ENCODE data around the gene TRPM4. TPM values are rescaled to one million over a fixed set of nuclear protein-coding genes. Genes with fewer than 3 reads are reported as not detected.

The TRPM4 gene
- total RNA-seq, 1 experiment from 2014 or later, result 8.3 TPM

- no peak for DNase-seq (ENCODE audit: low read depth)
These were observed 74.2 kb downstream of the TRPM4 start for GRCh38 chr19:49231804-49232203.

- DNase-seq (ENCODE audit: low read depth), result no peak
These were observed 75.6 kb downstream of the TRPM4 start for GRCh38 chr19:49233163-49233562.

- no peak for DNase-seq (ENCODE audit: low read depth)
These were observed 84.2 kb downstream of the TRPM4 start for GRCh38 chr19:49241769-49242168.

GRCh38 chr19:49243129-49243528, 85.5 kb downstream of the TRPM4 start:
- no peak for DNase-seq (ENCODE audit: low read depth)

GRCh38 chr19:49243726-49244125, 86.1 kb downstream of the TRPM4 start:
- DNase-seq (ENCODE audit: low read depth), result no peak

GRCh38 chr19:49244256-49244655, 86.7 kb downstream of the TRPM4 start:
- no peak for DNase-seq (ENCODE audit: low read depth)

- no peak for DNase-seq (ENCODE audit: low read depth)
These were observed 90.1 kb downstream of the TRPM4 start for GRCh38 chr19:49247676-49248075.

GRCh38 chr19:49249933-49250332, 92.3 kb downstream of the TRPM4 start:
- DNase-seq (ENCODE audit: low read depth), result no peak

GRCh38 chr19:49255674-49256073, 98.1 kb downstream of the TRPM4 start:
- no peak for DNase-seq (ENCODE audit: low read depth)

- no peak for DNase-seq (ENCODE audit: low read depth)
These were observed 99.1 kb downstream of the TRPM4 start for GRCh38 chr19:49256691-49257090.

Other genes starting within 250 kb of the TRPM4 start
- gene DHDH, start 224.1 kb upstream of the TRPM4 start, total RNA-seq (2014; rRNA removed; shearing (Covaris generic)), result not detected in 2 replicates
- 66.6 and 98.1 TPM in 2 replicates for gene BAX, start 202.9 kb upstream of the TRPM4 start, total RNA-seq (2014; rRNA removed; shearing (Covaris generic))
- gene FTL, start 192.5 kb upstream of the TRPM4 start, total RNA-seq (2014; rRNA removed; shearing (Covaris generic)), result 4,698 and 4,789 TPM in 2 replicates
- 47.6 and 60.1 TPM in 2 replicates for gene GYS1, start 164.5 kb upstream of the TRPM4 start, total RNA-seq (2014; rRNA removed; shearing (Covaris generic))
- 384 and 389 TPM in 2 replicates for gene RUVBL2, start 163.9 kb upstream of the TRPM4 start, total RNA-seq (2014; rRNA removed; shearing (Covaris generic))
- 0.68 TPM in 1 of 2 replicates, not detected in the other for gene LHB, start 140.7 kb upstream of the TRPM4 start, total RNA-seq (2014; rRNA removed; shearing (Covaris generic))
- gene CGB3, start 133.5 kb upstream of the TRPM4 start, total RNA-seq (2014; rRNA removed; shearing (Covaris generic)), result not detected in 2 replicates
- not detected in 2 replicates for gene CGB2, start 125.9 kb upstream of the TRPM4 start, total RNA-seq (2014; rRNA removed; shearing (Covaris generic))
- not detected in 2 replicates for gene CGB1, start 120.9 kb upstream of the TRPM4 start, total RNA-seq (2014; rRNA removed; shearing (Covaris generic))
- not detected in 2 replicates for gene CGB5, start 113.9 kb upstream of the TRPM4 start, total RNA-seq (2014; rRNA removed; shearing (Covaris generic))
- not detected in 2 replicates for gene CGB8, start 108.7 kb upstream of the TRPM4 start, total RNA-seq (2014; rRNA removed; shearing (Covaris generic))
- gene CGB7, start 100.0 kb upstream of the TRPM4 start, total RNA-seq (2014; rRNA removed; shearing (Covaris generic)), result 0.10 and 0.72 TPM in 2 replicates
- gene NTF4, start 93.0 kb upstream of the TRPM4 start, total RNA-seq (2014; rRNA removed; shearing (Covaris generic)), result not detected in 2 replicates
- not detected in 2 replicates for gene KCNA7, start 85.1 kb upstream of the TRPM4 start, total RNA-seq (2014; rRNA removed; shearing (Covaris generic))
- gene SNRNP70, start 72.3 kb upstream of the TRPM4 start, total RNA-seq (2014; rRNA removed; shearing (Covaris generic)), result 111 and 119 TPM in 2 replicates
- gene LIN7B, start 43.4 kb upstream of the TRPM4 start, total RNA-seq (2014; rRNA removed; shearing (Covaris generic)), result 6.0 and 14.6 TPM in 2 replicates
- gene C19orf73, start 38.6 kb upstream of the TRPM4 start, total RNA-seq (2014; rRNA removed; shearing (Covaris generic)), result 4.4 and 5.3 TPM in 2 replicates
- 8.3 and 10.4 TPM in 2 replicates for gene PPFIA3, start 38.2 kb upstream of the TRPM4 start, total RNA-seq (2014; rRNA removed; shearing (Covaris generic))
- gene HRC, start 2.4 kb upstream of the TRPM4 start, total RNA-seq (2014; rRNA removed; shearing (Covaris generic)), result under 0.01 TPM in 1 of 2 replicates, not detected in the other
- gene SLC6A16, start 167.4 kb downstream of the TRPM4 start, total RNA-seq (2014; rRNA removed; shearing (Covaris generic)), result 0.10 and 0.12 TPM in 2 replicates
- not detected in 2 replicates for gene CD37, start 177.6 kb downstream of the TRPM4 start, total RNA-seq (2014; rRNA removed; shearing (Covaris generic))
- gene TEAD2, start 204.6 kb downstream of the TRPM4 start, total RNA-seq (2014; rRNA removed; shearing (Covaris generic)), result 34.2 and 36.4 TPM in 2 replicates
- 0.24 and 0.59 TPM in 2 replicates for gene DKKL1, start 206.1 kb downstream of the TRPM4 start, total RNA-seq (2014; rRNA removed; shearing (Covaris generic))
- not detected in 2 replicates for gene KASH5, start 230.5 kb downstream of the TRPM4 start, total RNA-seq (2014; rRNA removed; shearing (Covaris generic))

All from RPMI7951 (cell line).